DOHH2 (cell line): ENCODE results near the gene CRYGN.

Experiments
- H3F3A ChIP-seq: fragments of 200-600 bp; sonication (generic), shearing (Covaris generic); 2 replicates; pipeline ENCODE4 v1.6.0; 2016; ENCODE audit warnings: antibody characterized with exemption, mild to moderate bottlenecking; ENCODE audit not compliant: control insufficient read depth, insufficient read depth
- H3K27ac ChIP-seq: fragments of 200-600 bp; sonication (generic); 2 replicates; pipeline ENCODE4 v1.5.1; 2014; ENCODE audit warnings: low read depth, mild to moderate bottlenecking, low read length, moderate library complexity
- H3K27me3 ChIP-seq: fragments of 200-600 bp; sonication (generic); 2 replicates; pipeline ENCODE4 v1.6.1; 2014; ENCODE audit warnings: mild to moderate bottlenecking, low read length, mixed read lengths; ENCODE audit not compliant: control insufficient read depth
- H3K36me3 ChIP-seq: fragments of 200-600 bp; sonication (generic); 2 replicates; pipeline ENCODE4 v1.6.1; 2014; ENCODE audit warnings: mild to moderate bottlenecking, low read length, moderate library complexity, mixed read lengths; ENCODE audit not compliant: control insufficient read depth
- H3K4me1 ChIP-seq: fragments of 200-600 bp; sonication (generic); 2 replicates; pipeline ENCODE4 v1.6.1; 2014; ENCODE audit warnings: mild to moderate bottlenecking, low read length, mixed read lengths; ENCODE audit not compliant: control insufficient read depth
- H3K4me2 ChIP-seq: fragments of 200-600 bp; sonication (generic); 2 replicates; pipeline ENCODE4 v1.6.0; 2014; ENCODE audit warnings: mild to moderate bottlenecking, low read length, moderate library complexity
- H3K4me3 ChIP-seq: fragments of 200-600 bp; sonication (generic); 2 replicates; pipeline ENCODE4 v1.5.1; 2014; ENCODE audit warnings: mild to moderate bottlenecking, low read length, mixed read lengths
- H3K79me2 ChIP-seq: fragments of 200-600 bp; sonication (generic); 2 replicates; pipeline ENCODE4 v1.6.1; 2014; ENCODE audit warnings: mild to moderate bottlenecking, low read length, mixed read lengths; ENCODE audit not compliant: control insufficient read depth
- H3K9me2 ChIP-seq: fragments of 200-600 bp; sonication (generic); replicated peaks from 2 replicates; pipeline ENCODE4 v1.6.1; 2014; ENCODE audit warnings: mild to moderate bottlenecking, low read length, mixed read lengths; ENCODE audit not compliant: control insufficient read depth
- H3K9me3 ChIP-seq: fragments of 200-600 bp; sonication (generic); 2 replicates; pipeline ENCODE4 v1.6.1; 2014; ENCODE audit warnings: antibody characterized with exemption, low read length, mixed read lengths; ENCODE audit not compliant: control insufficient read depth, insufficient read depth
- H4K20me1 ChIP-seq: fragments of 200-600 bp; sonication (generic); 2 replicates; pipeline ENCODE4 v1.6.0; 2014; ENCODE audit warnings: low read depth, mild to moderate bottlenecking, antibody characterized with exemption, low read length, moderate library complexity; ENCODE audit not compliant: control insufficient read depth, insufficient read depth
- CTCF ChIP-seq: fragments of 200-600 bp; sonication (generic); IDR thresholded peaks from one replicate; pipeline ENCODE4 v1.5.1; 2014; ENCODE audit warnings: antibody characterized with exemption, mild to moderate bottlenecking, low read depth, low read length; ENCODE audit not compliant: poor library complexity, severe bottlenecking
- EZH2phosphoT487 ChIP-seq: fragments of 200-600 bp; sonication (generic); IDR thresholded peaks from 2 replicates; pipeline ENCODE4 v1.6.1; 2017; ENCODE audit warnings: borderline replicate concordance, mild to moderate bottlenecking, antibody characterized with exemption, low read length, moderate library complexity, mixed read lengths

Gene CRYGN

GRCh38 chr7:151483711-151483983 lies 43.7 kb upstream of the CRYGN start:
- H3K9me3 ChIP-seq, result no peaks in the 10 kb centered on the region
- H3K36me3 ChIP-seq, result peaks cover 89% of the 10 kb centered on the region

DNA sequence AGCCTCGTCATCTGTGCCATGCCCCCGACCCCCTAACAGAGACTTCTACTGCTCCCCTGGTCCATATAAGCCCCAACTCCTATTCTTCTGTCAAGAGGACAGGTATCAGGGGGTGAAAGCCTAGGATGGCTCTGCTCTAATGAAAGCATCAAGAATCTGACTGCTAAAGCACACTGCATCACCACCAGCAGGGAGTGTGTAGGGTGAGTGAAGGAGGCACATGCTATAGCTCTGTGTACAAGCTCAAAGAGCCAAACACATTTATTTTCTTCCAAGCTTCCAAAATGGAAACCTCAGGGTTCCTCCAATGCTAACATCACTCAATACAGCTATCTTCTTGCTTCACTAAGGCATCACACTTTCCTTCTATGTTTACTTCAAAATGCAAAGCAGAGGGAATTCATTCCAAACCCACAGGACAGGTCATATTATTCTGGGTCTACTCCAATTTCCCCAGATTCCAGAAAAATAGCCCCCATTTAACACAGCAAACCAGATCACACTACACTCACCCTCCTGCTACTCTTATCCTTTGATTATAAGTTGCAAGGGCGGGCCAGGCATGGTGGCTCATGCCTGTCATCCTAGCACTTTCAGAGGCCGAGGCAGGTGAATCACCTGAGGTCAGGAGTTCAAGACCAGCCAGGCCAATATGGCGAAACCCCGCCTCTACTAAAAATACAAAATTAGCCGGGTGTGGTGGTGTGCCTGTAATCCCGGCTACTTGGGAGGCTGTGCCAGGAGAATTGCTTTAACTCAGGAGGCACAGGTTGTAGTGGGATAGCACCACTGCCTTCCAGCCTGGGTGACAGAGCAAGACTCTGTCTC lies 43.2 kb upstream of the CRYGN start:
- Histone ChIP-seq H3K36me3 (peaks cover 84% of the 10 kb centered on the region), H3F3A (peaks cover 10% of the 10 kb centered on the region), H3K79me2 (peaks cover 85% of the 10 kb centered on the region), H3K4me1 (peaks cover 28% of the 10 kb centered on the region), H3K4me2 (no peak overlapping the region), H3K9me3 (no peaks in the 10 kb centered on the region), H3K4me3 (no peak overlapping the region), H3K9me2 (no peaks in the 10 kb centered on the region), H3K27ac (no peak overlapping the region), H3K27me3 (no peaks in the 10 kb centered on the region), H4K20me1 (peaks cover 30% of the 10 kb centered on the region; the same call in 1 of the 2 replicates)
- no peak for TF ChIP-seq EZH2phosphoT487
- TF ChIP-seq CTCF, result no peak

More at GRCh38 chr7:151483711-151483983, 43.7 kb upstream of the CRYGN start:
- Histone ChIP-seq H3K27ac (no peak overlapping the region), H3K9me2 (no peaks in the 10 kb centered on the region), H4K20me1 (peaks cover 30% of the 10 kb centered on the region; the same call in 1 of the 2 replicates), H3F3A (peaks cover 10% of the 10 kb centered on the region), H3K27me3 (no peaks in the 10 kb centered on the region), H3K4me2 (no peak overlapping the region), H3K4me1 (peaks cover 28% of the 10 kb centered on the region), H3K4me3 (no peak overlapping the region), H3K79me2 (peaks cover 87% of the 10 kb centered on the region)
- no peak for TF ChIP-seq EZH2phosphoT487
- no peak for TF ChIP-seq CTCF

DNA sequence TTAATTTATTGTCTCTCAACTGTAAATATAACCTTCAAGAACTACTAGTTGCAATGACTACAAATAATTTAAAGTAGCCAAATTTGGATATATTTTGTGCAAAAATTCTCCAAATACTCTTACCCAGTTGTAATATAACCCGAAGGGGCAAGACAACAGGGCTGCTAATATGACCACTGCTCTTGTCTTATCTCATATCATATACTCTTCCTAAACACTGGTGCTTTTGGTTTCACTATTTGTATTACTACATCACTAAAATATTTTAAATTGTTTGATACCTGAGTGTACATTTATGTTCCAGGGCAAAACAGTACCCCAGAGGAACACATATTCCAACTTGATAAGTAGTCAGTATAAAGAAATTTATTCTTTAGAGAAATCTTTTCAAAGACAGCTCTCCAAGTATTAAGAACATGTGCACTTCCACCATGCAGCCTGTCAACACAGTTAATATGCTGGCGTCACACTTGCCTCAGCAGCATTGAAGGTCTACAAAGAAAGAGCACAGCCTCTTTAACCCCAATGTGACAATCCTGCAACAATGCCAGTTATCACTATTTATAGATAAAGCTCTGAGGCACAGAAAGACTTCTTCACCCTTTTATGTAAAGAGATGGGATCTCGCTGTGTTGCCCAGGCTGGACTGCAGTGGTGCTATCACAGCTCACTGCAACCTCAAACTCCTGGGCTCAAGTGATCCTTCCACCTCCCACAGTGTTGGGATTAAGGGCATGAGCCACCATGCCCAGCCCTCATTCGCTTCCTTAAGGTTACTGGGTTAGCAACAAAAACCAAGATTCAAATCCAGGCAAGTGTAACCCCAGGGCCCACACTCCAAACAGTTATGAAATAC lies 41.9 kb upstream of the CRYGN start:
- peaks cover 86% of the 10 kb centered on the region for H3K36me3 ChIP-seq
- H4K20me1 ChIP-seq, result peaks cover 35% of the 10 kb centered on the region; the same call in 1 of the 2 replicates
- H3K79me2 ChIP-seq, result peaks cover 91% of the 10 kb centered on the region
- TF ChIP-seq CTCF (no peak), EZH2phosphoT487 (no peak)
- peaks cover 10% of the 10 kb centered on the region for H3F3A ChIP-seq
- H3K9me3 ChIP-seq, result no peaks in the 10 kb centered on the region
- no peak overlapping the region for H3K4me2 ChIP-seq
- H3K27ac ChIP-seq, result no peak overlapping the region
- H3K9me2 ChIP-seq, result no peaks in the 10 kb centered on the region
- H3K27me3 ChIP-seq, result no peaks in the 10 kb centered on the region
- H3K4me3 ChIP-seq, result no peak overlapping the region
- H3K4me1 ChIP-seq, result peaks cover 25% of the 10 kb centered on the region
